Kidney (tissue), 14 donors: ENCODE measurements around the gene KIR3DL1. TPM values are rescaled to one million over a fixed set of nuclear protein-coding genes. Genes with fewer than 3 reads are reported as not detected.
"Not testable (repeated sequence)": the region's sequence is repeated elsewhere in the genome, so short reads cannot be mapped to it uniquely, and the experiment has no call there.

Experiments used
- DNase-seq, 5 donors: peaks; one replicate each; pipeline ENCODE4 v3.0.0-alpha.2; 2013 to 2020
- FAIRE-seq: peaks from 2 replicates; lab custom pipeline; 2012; peaks lifted over from hg19 to GRCh38; lab: Jason Lieb, UNC
- H3K27ac ChIP-seq, 2 donors: one replicate each; pipeline ENCODE4 v1.7.0; 2013; ENCODE audit warnings: low read depth in 2 of 2, low read length in 2 of 2, inconsistent platforms in 1 of 2
- H3K27me3 ChIP-seq: one replicate; pipeline ENCODE4 v1.7.1; 2013; ENCODE audit warnings: low read length, inconsistent platforms; ENCODE audit not compliant: control insufficient read depth, insufficient read depth
- H3K36me3 ChIP-seq, 3 donors: one replicate each; pipeline versions ENCODE4 v1.7.0 to v1.7.1; 2013; ENCODE audit warnings: low read length in 3 of 3, control low read depth in 1 of 3, inconsistent platforms in 1 of 3; ENCODE audit not compliant: insufficient read depth in 3 of 3, control insufficient read depth in 2 of 3
- H3K4me1 ChIP-seq, 3 donors: one replicate each; pipeline versions ENCODE4 v1.7.0 to v1.7.1; 2013; ENCODE audit warnings: low read length in 3 of 3, inconsistent platforms in 1 of 3, low read depth in 1 of 3; ENCODE audit not compliant: control insufficient read depth in 2 of 3, insufficient read depth in 2 of 3
- H3K4me3 ChIP-seq, 3 donors: one replicate each; pipeline versions ENCODE4 v1.7.0 to v1.8.1; 2013; ENCODE audit warnings: low read length in 3 of 3, control low read depth in 1 of 3, inconsistent platforms in 1 of 3
- H3K9ac ChIP-seq, 3 donors: one replicate each; pipeline versions ENCODE4 v1.7.0 to v1.7.1; 2013; ENCODE audit warnings: low read length in 3 of 3, control low read depth in 1 of 3, inconsistent platforms in 1 of 3
- H3K9me3 ChIP-seq, 3 donors: one replicate each; pipeline versions ENCODE4 v1.7.0 to v1.7.1; 2013; ENCODE audit warnings: low read length in 3 of 3, control low read depth in 1 of 3, inconsistent platforms in 1 of 3; ENCODE audit not compliant: control insufficient read depth in 2 of 3, insufficient read depth in 1 of 3
- intact Hi-C: fragments of 100-400 bp; cut with DNase I; formaldehyde crosslinking; loops from one replicate; pipeline ENCODE4 v1.11.1; 2022
- polyA plus RNA-seq: library from polyadenylated mRNA; stranded (reverse); fragments of 350-450 nt; fragmentation: Illumina TruSeq; extraction: RNeasy Lipid Tissue Mini Kit (QIAGEN cat#74804); gene quantifications from one replicate; pipeline ENCODE4 v1.2.3, GENCODE V29; 2014; ENCODE audit warnings: low read depth, low replicate concordance; ENCODE audit not compliant: insufficient read depth
- total RNA-seq: library from RNA; stranded (reverse); fragmentation: NEBNext Ultra II Directional; extraction: Animal tissue kit (Norgen Biotek cat#: 25700); gene quantifications from one replicate; pipeline ENCODE4 v1.2.1, GENCODE V29; 2021
- TF ChIP-seq, protein P1 (sequence below): IDR thresholded peaks from 3 replicates; pipeline ENCODE4 v1.5.1; 2012; ENCODE audit warnings: mild to moderate bottlenecking, moderate library complexity, borderline replicate concordance; ENCODE audit not compliant: insufficient read depth; ENCODE audit errors: extremely low read depth
- donor health status: control.
- donor health status: control.
- donor health status: control.
- donor health status: control.
- donor health status: control.
- donor health status: DM: yes; HTN: yes; CAD: no.
- donor health status: Normal renal cell carcinoma (clear cell type).

Gene KIR3DL1
- total and polyA plus RNA-seq, 2 donors from 2014 or later = 0.25 TPM; not detected in 1

DNA sequence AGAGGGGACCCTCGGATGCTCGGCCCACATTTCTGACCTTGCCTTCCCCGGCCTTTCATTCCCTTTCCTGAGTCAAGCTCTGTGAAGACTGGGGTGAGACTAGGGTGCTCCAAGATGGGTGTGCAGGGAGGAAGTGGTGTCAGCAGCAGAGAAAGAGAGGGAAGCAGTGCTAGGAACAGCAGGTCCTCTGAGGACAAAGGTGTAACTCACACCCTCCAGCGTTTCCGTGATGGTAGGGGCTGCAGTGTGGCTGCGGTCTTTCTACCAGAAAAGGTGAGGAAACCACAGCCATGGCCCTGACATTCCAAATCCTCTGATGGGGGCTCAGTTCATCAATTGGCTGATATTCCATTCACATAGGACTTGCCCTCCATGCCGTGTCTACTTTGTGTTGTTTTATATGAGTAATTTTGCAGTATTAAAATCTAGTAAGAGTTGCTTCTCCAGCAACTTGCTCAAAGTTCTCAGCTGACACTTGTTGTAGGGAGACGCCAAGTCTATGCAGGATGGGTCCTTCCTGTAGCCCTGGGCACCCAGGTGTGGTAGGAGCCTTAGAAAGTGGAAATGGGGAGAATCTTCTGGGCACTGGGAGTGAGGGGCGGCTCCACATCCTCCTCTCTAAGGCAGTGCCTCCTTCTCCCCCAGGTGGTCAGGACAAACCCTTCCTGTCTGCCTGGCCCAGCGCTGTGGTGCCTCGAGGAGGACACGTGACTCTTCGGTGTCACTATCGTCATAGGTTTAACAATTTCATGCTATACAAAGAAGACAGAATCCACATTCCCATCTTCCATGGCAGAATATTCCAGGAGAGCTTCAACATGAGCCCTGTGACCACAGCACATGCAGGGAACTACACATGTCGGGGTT is 1.6 kb downstream of the KIR3DL1 start:
- H3K27ac ChIP-seq = no peak overlapping the region
- DNase-seq (no peak), FAIRE-seq (no peak)
- H3K9ac ChIP-seq = no peak overlapping the region
- TF ChIP-seq, protein P1, sequence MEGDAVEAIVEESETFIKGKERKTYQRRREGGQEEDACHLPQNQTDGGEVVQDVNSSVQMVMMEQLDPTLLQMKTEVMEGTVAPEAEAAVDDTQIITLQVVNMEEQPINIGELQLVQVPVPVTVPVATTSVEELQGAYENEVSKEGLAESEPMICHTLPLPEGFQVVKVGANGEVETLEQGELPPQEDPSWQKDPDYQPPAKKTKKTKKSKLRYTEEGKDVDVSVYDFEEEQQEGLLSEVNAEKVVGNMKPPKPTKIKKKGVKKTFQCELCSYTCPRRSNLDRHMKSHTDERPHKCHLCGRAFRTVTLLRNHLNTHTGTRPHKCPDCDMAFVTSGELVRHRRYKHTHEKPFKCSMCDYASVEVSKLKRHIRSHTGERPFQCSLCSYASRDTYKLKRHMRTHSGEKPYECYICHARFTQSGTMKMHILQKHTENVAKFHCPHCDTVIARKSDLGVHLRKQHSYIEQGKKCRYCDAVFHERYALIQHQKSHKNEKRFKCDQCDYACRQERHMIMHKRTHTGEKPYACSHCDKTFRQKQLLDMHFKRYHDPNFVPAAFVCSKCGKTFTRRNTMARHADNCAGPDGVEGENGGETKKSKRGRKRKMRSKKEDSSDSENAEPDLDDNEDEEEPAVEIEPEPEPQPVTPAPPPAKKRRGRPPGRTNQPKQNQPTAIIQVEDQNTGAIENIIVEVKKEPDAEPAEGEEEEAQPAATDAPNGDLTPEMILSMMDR = no peak
- intact Hi-C loops = no loop called here
- no peaks in the 10 kb centered on the region for H3K36me3 ChIP-seq
- H3K4me3 ChIP-seq = no peak overlapping the region
- H3K4me1 ChIP-seq = no peaks in the 10 kb centered on the region
- no peaks in the 10 kb centered on the region for H3K27me3 ChIP-seq
- no peaks in the 10 kb centered on the region for H3K9me3 ChIP-seq

DNA sequence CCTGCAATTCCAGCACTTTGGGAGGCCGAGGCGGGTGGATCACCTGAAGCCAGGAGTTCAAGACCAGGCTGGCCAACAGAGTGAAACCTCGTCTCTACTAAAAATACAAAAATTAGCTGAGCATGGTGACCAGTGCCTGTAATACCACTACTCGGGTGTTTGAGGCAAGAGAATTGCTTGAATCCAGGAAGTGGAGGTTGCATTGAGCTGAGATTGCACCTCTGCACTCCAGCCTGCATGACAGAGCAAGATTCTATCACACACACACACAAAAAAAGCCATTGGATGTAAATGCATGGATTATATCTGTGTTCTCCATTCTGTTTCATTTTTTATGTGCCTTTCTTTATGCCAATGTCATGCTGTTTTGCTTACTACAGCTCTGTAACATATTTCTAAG is 8.1 kb downstream of the KIR3DL1 start:
- H3K9me3 ChIP-seq, H3K27me3 ChIP-seq, H3K4me3 ChIP-seq, DNase-seq, H3K4me1 ChIP-seq, intact Hi-C loops, H3K27ac ChIP-seq, H3K36me3 ChIP-seq, H3K9ac ChIP-seq, FAIRE-seq: not testable (repeated sequence)

DNA sequence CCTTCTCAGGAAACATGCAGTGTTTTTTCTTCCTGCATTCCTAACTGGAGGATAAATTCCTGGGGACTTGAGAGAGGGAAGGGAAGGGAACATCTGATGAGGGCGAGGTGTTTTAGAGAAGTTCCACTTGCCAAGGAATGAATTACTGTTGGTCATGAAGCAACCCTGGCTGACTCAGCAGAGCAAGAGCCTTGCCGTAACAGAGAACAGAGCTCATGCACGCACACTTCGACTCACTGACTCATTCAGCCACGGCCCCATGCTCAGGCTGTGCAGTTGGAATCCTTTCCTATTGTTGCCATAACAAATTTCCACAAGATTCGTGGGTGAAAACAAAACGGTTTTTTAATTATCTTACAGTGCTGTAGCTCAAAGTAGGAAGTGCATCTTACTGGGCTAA is 9.1 kb downstream of the KIR3DL1 start:
- H3K27me3 ChIP-seq, H3K9me3 ChIP-seq, H3K4me3 ChIP-seq, H3K4me1 ChIP-seq, FAIRE-seq, DNase-seq, H3K9ac ChIP-seq, H3K36me3 ChIP-seq, intact Hi-C loops, H3K27ac ChIP-seq: not testable (repeated sequence)

- H3K4me1 ChIP-seq, H3K27me3 ChIP-seq, H3K9me3 ChIP-seq, DNase-seq, H3K9ac ChIP-seq, H3K4me3 ChIP-seq, FAIRE-seq, H3K27ac ChIP-seq, H3K36me3 ChIP-seq, intact Hi-C loops: not testable (repeated sequence)
Measured at GRCh38 chr19:54828064-54828463, 11.8 kb downstream of the KIR3DL1 start.

DNA sequence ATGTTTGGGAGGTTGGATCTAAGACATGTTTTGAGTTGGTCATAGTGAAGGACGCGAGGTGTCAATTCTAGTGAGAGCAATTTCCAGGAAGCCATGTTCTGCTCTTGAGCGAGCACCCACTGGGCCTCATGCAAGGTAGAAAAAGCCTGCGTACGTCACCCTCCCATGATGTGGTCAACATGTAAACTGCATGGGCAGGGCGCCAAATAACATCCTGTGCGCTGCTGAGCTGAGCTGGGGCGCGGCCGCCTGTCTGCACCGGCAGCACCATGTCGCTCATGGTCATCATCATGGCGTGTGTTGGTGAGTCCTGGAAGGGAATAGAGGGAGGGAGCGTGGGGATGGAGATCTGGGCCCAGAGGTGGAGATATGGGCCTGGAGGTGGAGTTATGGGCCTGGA is 16.2 kb downstream of the KIR3DL1 start, which contains the start of gene KIR2DS4:
Gene KIR2DS4, plus strand, starts transcription at position 181 of the 400 bp plus-strand sequence.
- H3K9me3 ChIP-seq, FAIRE-seq, H3K36me3 ChIP-seq, H3K9ac ChIP-seq, H3K27me3 ChIP-seq, H3K4me3 ChIP-seq, intact Hi-C loops, H3K4me1 ChIP-seq, DNase-seq, H3K27ac ChIP-seq: not testable (repeated sequence)

- DNase-seq, H3K27me3 ChIP-seq, H3K4me3 ChIP-seq, H3K27ac ChIP-seq, H3K36me3 ChIP-seq, H3K4me1 ChIP-seq, FAIRE-seq, intact Hi-C loops, H3K9ac ChIP-seq, H3K9me3 ChIP-seq: not testable (repeated sequence)
Measured at GRCh38 chr19:54835126-54835525, 18.9 kb downstream of the KIR3DL1 start.

DNA sequence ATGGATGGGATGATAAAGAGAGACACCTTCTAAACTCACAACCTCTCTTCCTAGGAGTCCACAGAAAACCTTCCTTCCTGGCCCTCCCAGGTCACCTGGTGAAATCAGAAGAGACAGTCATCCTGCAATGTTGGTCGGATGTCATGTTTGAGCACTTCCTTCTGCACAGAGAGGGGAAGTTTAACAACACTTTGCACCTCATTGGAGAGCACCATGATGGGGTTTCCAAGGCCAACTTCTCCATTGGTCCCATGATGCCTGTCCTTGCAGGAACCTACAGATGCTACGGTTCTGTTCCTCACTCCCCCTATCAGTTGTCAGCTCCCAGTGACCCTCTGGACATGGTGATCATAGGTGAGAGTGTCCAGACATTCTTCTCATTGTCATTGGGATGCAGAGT is 21.3 kb downstream of the KIR3DL1 start:
- DNase-seq, H3K4me3 ChIP-seq, H3K9me3 ChIP-seq, H3K36me3 ChIP-seq, H3K9ac ChIP-seq, H3K27ac ChIP-seq, H3K27me3 ChIP-seq, intact Hi-C loops, H3K4me1 ChIP-seq, FAIRE-seq: not testable (repeated sequence)
